GM23248 (cell line): ENCODE results near the gene LMCD1.

Experiments
- EZH2 ChIP-seq: fragments of 200-600 bp; sonication (generic); IDR thresholded peaks from 2 replicates; pipeline ENCODE4 v1.6.1; 2018; ENCODE audit warnings: antibody characterized with exemption, mild to moderate bottlenecking; ENCODE audit not compliant: insufficient read depth, poor library complexity, severe bottlenecking
- EZH2phosphoT487 ChIP-seq: fragments of 200-600 bp; sonication (generic); IDR thresholded peaks from 2 replicates; pipeline ENCODE4 v1.6.1; 2018; ENCODE audit warnings: antibody characterized with exemption, moderate library complexity, mild to moderate bottlenecking, low read depth; ENCODE audit not compliant: insufficient read depth

GRCh38 chr3:8548502-8549275 is 47.1 kb downstream of the LMCD1 start:
- TF ChIP-seq EZH2phosphoT487 (no peak), EZH2 (no peak)
